ENCODE results near the gene STX1A.

STX1A gene

GRCh38 chr7:73702665-73703064 is 16.8 kb downstream of the STX1A start:
- no peak for TF ChIP-seq CTCF (IDR thresholded peaks at IDR 0.05)
- no peak overlapping the region for H3K27ac Mint-ChIP-seq
- peaks cover 6% of the 10 kb centered on the region for H3K27me3 Mint-ChIP-seq (ENCODE audit: low read depth, poor library complexity)
- H3K4me3 Mint-ChIP-seq: no peak overlapping the region
- no peaks in the 10 kb centered on the region for H3K9me3 Mint-ChIP-seq
- no peak for DNase-seq
- H3K4me1 Mint-ChIP-seq: peaks cover 23% of the 10 kb centered on the region
- peaks cover 11% of the 10 kb centered on the region for H3K36me3 Mint-ChIP-seq (ENCODE audit: low read depth)

- Mint-ChIP-seq H3K4me1 (peaks cover 23% of the 10 kb centered on the region), H3K27me3 (ENCODE audit: low read depth, poor library complexity) (peaks cover 6% of the 10 kb centered on the region), H3K27ac (no peak overlapping the region), H3K9me3 (no peaks in the 10 kb centered on the region), H3K36me3 (ENCODE audit: low read depth) (peaks cover 14% of the 10 kb centered on the region), H3K4me3 (no peak overlapping the region)
- no peak for DNase-seq
- no peak for TF ChIP-seq CTCF (IDR thresholded peaks at IDR 0.05)
These were observed 17.2 kb downstream of the STX1A start for GRCh38 chr7:73702226-73702625.

- TF ChIP-seq CTCF (IDR thresholded peaks at IDR 0.05): peak; percentile 55
- Mint-ChIP-seq H3K4me1 (peaks cover 17% of the 10 kb centered on the region), H3K36me3 (ENCODE audit: low read depth) (peaks cover 21% of the 10 kb centered on the region), H3K27ac (peak overlapping the region; percentile 25), H3K27me3 (ENCODE audit: low read depth, poor library complexity) (peaks cover 6% of the 10 kb centered on the region), H3K4me3 (no peak overlapping the region), H3K9me3 (no peaks in the 10 kb centered on the region)
- DNase-seq: peak; percentile 71
These were observed 18.0 kb downstream of the STX1A start for GRCh38 chr7:73701357-73701995.

GRCh38 chr7:73700581-73701134 is 18.8 kb downstream of the STX1A start:
- Mint-ChIP-seq H3K36me3 (ENCODE audit: low read depth) (peaks cover 24% of the 10 kb centered on the region), H3K4me3 (no peak overlapping the region), H3K27ac (no peak overlapping the region), H3K9me3 (no peaks in the 10 kb centered on the region), H3K4me1 (peaks cover 13% of the 10 kb centered on the region), H3K27me3 (ENCODE audit: low read depth, poor library complexity) (peaks cover 6% of the 10 kb centered on the region)
- DNase-seq: no peak
- TF ChIP-seq CTCF (IDR thresholded peaks at IDR 0.05): no peak

GRCh38 chr7:73700069-73700423 is 19.4 kb downstream of the STX1A start:
- peaks cover 28% of the 10 kb centered on the region for H3K36me3 Mint-ChIP-seq (ENCODE audit: low read depth)
- no peak overlapping the region for H3K27ac Mint-ChIP-seq
- TF ChIP-seq CTCF (IDR thresholded peaks at IDR 0.05): no peak

More at GRCh38 chr7:73700069-73700423, 19.4 kb downstream of the STX1A start:
- no peak for DNase-seq
- Mint-ChIP-seq H3K27me3 (ENCODE audit: low read depth, poor library complexity) (peaks cover 6% of the 10 kb centered on the region), H3K4me1 (peaks cover 13% of the 10 kb centered on the region), H3K9me3 (no peaks in the 10 kb centered on the region), H3K4me3 (no peak overlapping the region)

Measured in nephron progenitor cell (in vitro differentiated cells).